VCaP (cell line): Measurements from ENCODE around the gene RIMKLA.

Experiments
- H3K27ac ChIP-seq: fragments of 450-650 bp; 2 replicates; pipeline ENCODE4 v1.5.1; 2017
- CTCF ChIP-seq: fragments of 450-650 bp; conservative IDR thresholded peaks from 2 replicates; pipeline ENCODE4 v1.5.1; 2017; ENCODE audit warnings: mild to moderate bottlenecking, moderate library complexity

Gene RIMKLA

DNA sequence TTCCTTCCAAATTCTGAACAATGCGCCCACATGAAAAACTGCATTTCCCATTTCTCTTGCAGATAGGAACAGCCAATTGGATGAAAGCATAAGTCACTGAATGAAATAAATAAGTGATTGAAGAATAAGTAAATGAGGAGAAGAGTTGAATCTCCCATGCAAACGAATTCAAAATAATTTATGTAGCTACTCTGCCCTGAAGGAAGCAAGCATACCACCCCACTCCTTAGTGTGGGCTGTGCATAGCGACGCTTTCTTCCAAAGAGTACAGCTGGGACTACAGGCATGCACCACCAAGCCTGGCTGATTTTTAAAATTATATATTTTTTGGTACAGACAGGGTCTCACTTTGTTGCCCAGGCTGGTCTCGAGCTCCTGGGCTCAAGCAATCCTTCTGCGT is 16.5 kb upstream of the RIMKLA start:
- TF ChIP-seq CTCF = no peak
- H3K27ac ChIP-seq = no peak overlapping the region

DNA sequence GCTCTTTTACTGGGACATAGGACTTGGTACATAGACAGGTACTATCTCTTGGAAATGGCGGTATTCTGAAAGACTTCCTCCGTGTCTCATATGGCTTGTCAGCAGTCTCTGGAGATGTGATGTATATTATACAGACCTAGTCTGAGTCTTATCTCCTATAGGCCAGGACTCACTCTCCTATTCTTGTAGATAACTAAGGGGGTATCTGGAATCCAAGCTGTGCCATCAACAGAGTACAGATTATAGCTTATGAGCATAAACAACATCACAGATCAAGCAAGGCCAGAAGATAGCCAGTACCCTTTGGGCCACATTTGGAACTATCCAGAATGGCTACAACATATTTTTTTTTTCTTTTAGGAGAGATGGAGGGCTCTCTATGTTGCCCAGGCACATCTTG is 16.1 kb upstream of the RIMKLA start:
- H3K27ac ChIP-seq = no peak overlapping the region
- TF ChIP-seq CTCF = no peak

DNA sequence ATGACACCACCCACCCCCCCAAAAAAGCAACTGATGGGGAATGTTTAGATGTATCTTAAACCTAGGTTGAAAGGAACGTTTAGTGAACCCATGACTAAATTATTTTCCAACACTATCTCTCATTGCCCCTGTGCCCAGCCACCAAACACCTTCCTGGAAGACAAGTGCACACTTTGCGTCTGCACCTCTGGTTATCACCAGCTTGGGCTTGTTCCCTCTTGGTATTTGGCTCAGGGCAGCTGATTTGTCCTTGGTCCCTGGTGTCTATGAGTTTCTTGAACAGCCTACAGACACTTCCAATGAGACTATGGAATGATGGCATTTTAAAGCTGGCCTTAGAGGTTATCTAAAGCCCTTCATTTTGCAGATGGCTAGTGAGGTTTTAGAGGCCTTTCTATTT is 15.5 kb upstream of the RIMKLA start:
- TF ChIP-seq CTCF = no peak
- H3K27ac ChIP-seq = no peak overlapping the region

GRCh38 chr1:42368096-42368795 is 12.3 kb upstream of the RIMKLA start:
- no peak overlapping the region for H3K27ac ChIP-seq
- no peak for TF ChIP-seq CTCF

DNA sequence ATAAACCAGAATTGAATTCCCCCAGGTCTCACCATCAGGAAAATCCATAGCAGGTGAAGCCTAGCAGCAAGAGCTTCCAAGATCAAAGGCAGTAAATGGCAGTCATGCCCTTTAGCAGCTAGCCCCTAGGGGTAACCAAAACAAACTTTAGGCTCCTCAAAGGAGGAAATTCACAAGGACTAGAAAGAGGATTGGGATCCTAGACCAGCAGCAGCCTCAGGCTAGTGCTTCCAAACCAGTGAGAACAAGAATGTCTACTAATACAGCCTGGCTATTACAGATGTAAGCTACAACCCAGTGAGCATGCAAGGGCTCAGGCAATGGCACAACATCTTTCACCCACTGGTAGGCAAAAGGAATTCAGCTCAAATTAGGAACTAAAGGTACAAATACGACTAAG is 11.1 kb upstream of the RIMKLA start:
- TF ChIP-seq CTCF = no peak
- no peak overlapping the region for H3K27ac ChIP-seq

- TF ChIP-seq CTCF = no peak
- no peak overlapping the region for H3K27ac ChIP-seq
These were observed 9.6 kb upstream of the RIMKLA start for GRCh38 chr1:42370876-42371549.

DNA sequence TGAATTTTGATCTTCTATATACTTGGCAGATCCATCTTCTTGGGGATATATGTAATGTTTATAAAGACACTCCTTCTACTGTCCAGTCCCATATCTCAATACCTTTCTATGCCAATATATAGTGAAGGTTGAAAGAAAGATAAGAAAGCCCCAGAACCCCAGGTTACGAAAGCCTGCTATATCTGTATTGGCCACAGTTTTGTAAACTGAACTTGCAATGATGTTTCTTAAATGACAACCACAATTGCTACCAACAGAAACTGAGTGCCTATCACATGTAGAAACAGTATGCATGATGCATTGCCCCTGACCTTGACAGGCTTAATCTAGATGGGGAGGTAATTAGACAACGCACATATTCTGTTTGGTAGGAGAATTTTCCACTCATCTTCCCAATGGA is 7.8 kb upstream of the RIMKLA start:
- H3K27ac ChIP-seq = no peak overlapping the region
- TF ChIP-seq CTCF = no peak
